Astrocyte (in vitro differentiated cells and primary cell): ENCODE measurements around the gene GPM6B. TPM values are rescaled to one million over a fixed set of nuclear protein-coding genes. Genes with fewer than 3 reads are reported as not detected.

ENCODE experiments used
- DNase-seq: peaks from one replicate; pipeline ENCODE4 v3.0.0-alpha.2; 2010; ENCODE audit warnings: low read depth
- FAIRE-seq: peaks from 2 replicates; lab custom pipeline; 2011; peaks lifted over from hg19 to GRCh38; lab: Jason Lieb, UNC
- H2AFZ ChIP-seq: 2 replicates; pipeline ENCODE4 v1.6.0; 2012; ENCODE audit warnings: low read depth, low read length, inconsistent platforms
- H3K27ac ChIP-seq: 2 replicates; pipeline ENCODE4 v1.5.1; 2011; ENCODE audit warnings: low read depth, low read length, inconsistent platforms
- H3K27me3 ChIP-seq: 2 replicates; pipeline ENCODE4 v1.6.0; 2011; ENCODE audit warnings: low read length, inconsistent platforms; ENCODE audit not compliant: insufficient read depth
- H3K36me3 ChIP-seq: 2 replicates; pipeline ENCODE4 v1.5.1; 2011; ENCODE audit warnings: low read length, inconsistent platforms; ENCODE audit not compliant: insufficient read depth
- H3K4me1 ChIP-seq: 2 replicates; pipeline ENCODE4 v1.5.1; 2011; ENCODE audit warnings: low read length, inconsistent platforms; ENCODE audit not compliant: insufficient read depth
- H3K4me2 ChIP-seq: 2 replicates; pipeline ENCODE4 v1.6.0; 2012; ENCODE audit warnings: low read length, inconsistent platforms
- H3K4me3 ChIP-seq: 2 replicates; pipeline ENCODE4 v1.5.1; 2011; ENCODE audit warnings: low read depth, mild to moderate bottlenecking, low read length, inconsistent platforms; ENCODE audit not compliant: insufficient read depth
- H3K79me2 ChIP-seq: 2 replicates; pipeline ENCODE4 v1.6.0; 2012; ENCODE audit warnings: mild to moderate bottlenecking, low read length, inconsistent platforms; ENCODE audit not compliant: insufficient read depth
- H3K9ac ChIP-seq: 2 replicates; pipeline ENCODE4 v1.6.0; 2012; ENCODE audit warnings: mild to moderate bottlenecking, low read length, inconsistent platforms
- H3K9me3 ChIP-seq: 2 replicates; pipeline ENCODE4 v1.5.1; 2012; ENCODE audit warnings: low read depth, mild to moderate bottlenecking, low read length, inconsistent platforms; ENCODE audit not compliant: insufficient read depth
- H4K20me1 ChIP-seq: 2 replicates; pipeline ENCODE4 v1.6.0; 2012; ENCODE audit warnings: low read length, inconsistent platforms; ENCODE audit not compliant: insufficient read depth
- H3K27ac Mint-ChIP-seq: one replicate; pipeline ENCODE4 v1.8.0; 2021; ENCODE audit warnings: mild to moderate bottlenecking, mixed read lengths; ENCODE audit not compliant: unreplicated experiment
- H3K27me3 Mint-ChIP-seq: one replicate; pipeline ENCODE4 v1.8.0; 2021; ENCODE audit warnings: low read depth, mixed read lengths; ENCODE audit not compliant: unreplicated experiment
- H3K36me3 Mint-ChIP-seq: one replicate; pipeline ENCODE4 v1.8.0; 2021; ENCODE audit warnings: low read depth, mixed read lengths; ENCODE audit not compliant: unreplicated experiment
- H3K4me1 Mint-ChIP-seq: one replicate; pipeline ENCODE4 v1.8.0; 2021; ENCODE audit warnings: low read depth, mixed read lengths; ENCODE audit not compliant: unreplicated experiment
- H3K4me3 Mint-ChIP-seq: one replicate; pipeline ENCODE4 v1.8.0; 2021; ENCODE audit warnings: mild to moderate bottlenecking, moderate library complexity, mixed read lengths; ENCODE audit not compliant: unreplicated experiment
- H3K9me3 Mint-ChIP-seq: one replicate; pipeline ENCODE4 v1.8.0; 2021; ENCODE audit warnings: mild to moderate bottlenecking, mixed read lengths; ENCODE audit not compliant: unreplicated experiment
- EZH2 ChIP-seq: IDR thresholded peaks from 2 replicates; pipeline ENCODE4 v1.6.1; 2012; ENCODE audit warnings: mild to moderate bottlenecking, low read length, inconsistent platforms; ENCODE audit not compliant: insufficient read depth
- total RNA-seq: library from RNA; stranded (reverse); gene quantifications from 2 replicates; pipeline ENCODE4 v1.2.1, GENCODE V29; 2021
- TF ChIP-seq, protein P1 (sequence below): IDR thresholded peaks from 2 replicates; pipeline ENCODE4 v1.5.1; 2011; ENCODE audit warnings: low read depth, mild to moderate bottlenecking, inconsistent platforms, low read length, moderate library complexity; ENCODE audit not compliant: insufficient read depth

The GPM6B gene
- total RNA-seq, 1 donor from 2014 or later: 21.5 TPM

DNA sequence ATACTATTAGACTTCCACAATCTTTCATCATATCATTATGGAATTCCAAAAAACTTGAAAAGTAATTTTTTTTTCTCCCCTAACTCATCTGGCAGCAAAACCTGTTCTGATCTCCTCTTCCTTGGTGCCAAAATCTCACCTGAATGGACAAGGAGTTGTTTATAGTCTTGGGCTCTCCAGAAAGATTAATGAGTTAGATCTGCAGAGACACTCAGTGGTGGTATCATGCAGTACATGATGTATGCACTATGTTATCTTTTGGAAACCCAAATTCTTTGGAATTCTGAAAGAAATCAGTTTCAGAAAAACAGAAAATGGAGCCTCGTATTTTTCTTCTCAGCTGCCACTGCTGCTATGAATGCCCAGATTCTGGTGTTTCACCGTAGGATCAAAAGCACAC is 11.7 kb downstream of the GPM6B start:
- TF ChIP-seq, protein P1, sequence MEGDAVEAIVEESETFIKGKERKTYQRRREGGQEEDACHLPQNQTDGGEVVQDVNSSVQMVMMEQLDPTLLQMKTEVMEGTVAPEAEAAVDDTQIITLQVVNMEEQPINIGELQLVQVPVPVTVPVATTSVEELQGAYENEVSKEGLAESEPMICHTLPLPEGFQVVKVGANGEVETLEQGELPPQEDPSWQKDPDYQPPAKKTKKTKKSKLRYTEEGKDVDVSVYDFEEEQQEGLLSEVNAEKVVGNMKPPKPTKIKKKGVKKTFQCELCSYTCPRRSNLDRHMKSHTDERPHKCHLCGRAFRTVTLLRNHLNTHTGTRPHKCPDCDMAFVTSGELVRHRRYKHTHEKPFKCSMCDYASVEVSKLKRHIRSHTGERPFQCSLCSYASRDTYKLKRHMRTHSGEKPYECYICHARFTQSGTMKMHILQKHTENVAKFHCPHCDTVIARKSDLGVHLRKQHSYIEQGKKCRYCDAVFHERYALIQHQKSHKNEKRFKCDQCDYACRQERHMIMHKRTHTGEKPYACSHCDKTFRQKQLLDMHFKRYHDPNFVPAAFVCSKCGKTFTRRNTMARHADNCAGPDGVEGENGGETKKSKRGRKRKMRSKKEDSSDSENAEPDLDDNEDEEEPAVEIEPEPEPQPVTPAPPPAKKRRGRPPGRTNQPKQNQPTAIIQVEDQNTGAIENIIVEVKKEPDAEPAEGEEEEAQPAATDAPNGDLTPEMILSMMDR: no peak
- TF ChIP-seq EZH2: no peak
- no peak overlapping the region for H3K9ac ChIP-seq
- H3K36me3 Mint-ChIP-seq: no peaks in the 10 kb centered on the region
- no peak overlapping the region for H3K27ac Mint-ChIP-seq
- no peaks in the 10 kb centered on the region for H3K9me3 Mint-ChIP-seq
- H3K9me3 ChIP-seq: no peaks in the 10 kb centered on the region
- no peaks in the 10 kb centered on the region for H3K4me1 ChIP-seq
- no peaks in the 10 kb centered on the region for H4K20me1 ChIP-seq
- no peaks in the 10 kb centered on the region for H3K79me2 ChIP-seq
- peak; percentile 62 for FAIRE-seq
- H3K4me3 ChIP-seq: no peak overlapping the region
- H3K27ac ChIP-seq: no peak overlapping the region
- H3K27me3 ChIP-seq: no peaks in the 10 kb centered on the region
- no peak overlapping the region for H3K4me2 ChIP-seq
- no peak overlapping the region for H2AFZ ChIP-seq
- H3K4me1 Mint-ChIP-seq: peaks cover 2% of the 10 kb centered on the region
- no peaks in the 10 kb centered on the region for H3K36me3 ChIP-seq
- no peak for DNase-seq
- H3K4me3 Mint-ChIP-seq: no peak overlapping the region
- no peaks in the 10 kb centered on the region for H3K27me3 Mint-ChIP-seq

DNA sequence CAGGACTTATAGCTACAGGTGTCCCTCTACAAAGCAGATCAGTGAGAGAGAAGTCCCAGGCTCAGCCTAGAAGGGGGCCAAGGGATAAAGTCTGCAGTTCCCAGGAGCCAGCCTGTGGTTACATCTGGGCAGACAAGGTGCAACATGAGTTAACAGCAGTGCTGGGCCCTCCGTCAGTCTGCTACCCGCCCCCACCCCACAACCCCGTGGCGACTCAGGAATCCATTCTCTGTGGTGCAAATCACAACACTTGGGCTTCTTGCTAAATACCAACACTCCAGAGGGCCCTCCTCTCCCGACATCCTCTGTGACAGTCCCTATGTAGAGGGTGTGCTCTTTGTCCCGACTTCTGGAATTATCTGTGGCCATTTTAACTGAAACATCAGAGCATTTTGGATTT is 13.8 kb downstream of the GPM6B start:
- Histone ChIP-seq H3K4me1 (no peaks in the 10 kb centered on the region), H3K27me3 (no peaks in the 10 kb centered on the region), H2AFZ (no peak overlapping the region), H3K9ac (no peak overlapping the region), H3K27ac (no peak overlapping the region), H4K20me1 (no peaks in the 10 kb centered on the region), H3K79me2 (no peaks in the 10 kb centered on the region), H3K4me2 (no peak overlapping the region), H3K36me3 (no peaks in the 10 kb centered on the region), H3K9me3 (no peaks in the 10 kb centered on the region), H3K4me3 (no peak overlapping the region)
- TF ChIP-seq, protein P1: no peak
- no peak for TF ChIP-seq EZH2
- Mint-ChIP-seq H3K27me3 (no peaks in the 10 kb centered on the region), H3K9me3 (peaks cover under 1% of the 10 kb centered on the region), H3K36me3 (no peaks in the 10 kb centered on the region), H3K4me3 (no peak overlapping the region), H3K4me1 (peaks cover 2% of the 10 kb centered on the region), H3K27ac (no peak overlapping the region)
- no peak for FAIRE-seq
- no peak for DNase-seq

DNA sequence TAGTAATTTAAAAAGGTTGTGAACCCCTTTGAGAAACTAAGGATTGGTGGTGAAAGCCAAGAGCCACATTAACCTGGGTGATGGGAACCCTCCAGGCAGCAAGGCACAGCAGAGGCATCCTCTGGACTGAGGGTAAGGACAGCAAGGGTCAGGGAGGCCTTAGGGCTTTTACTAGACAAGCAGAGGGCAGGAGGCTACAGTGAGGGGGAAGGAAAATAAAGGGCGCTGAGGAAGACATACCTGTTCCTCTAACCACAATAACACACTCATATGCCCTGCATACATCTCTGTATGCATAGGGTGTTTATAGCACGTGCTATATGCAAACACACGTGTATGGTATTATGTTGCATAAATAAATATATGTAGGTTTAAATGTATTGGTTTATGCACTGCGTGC is 18.7 kb downstream of the GPM6B start:
- Histone ChIP-seq H3K27ac (no peak overlapping the region), H3K9me3 (no peaks in the 10 kb centered on the region), H3K4me2 (no peak overlapping the region), H2AFZ (no peak overlapping the region), H3K27me3 (no peaks in the 10 kb centered on the region), H3K36me3 (no peaks in the 10 kb centered on the region), H3K9ac (no peak overlapping the region), H3K79me2 (no peaks in the 10 kb centered on the region), H4K20me1 (no peaks in the 10 kb centered on the region), H3K4me3 (no peak overlapping the region), H3K4me1 (no peaks in the 10 kb centered on the region)
- H3K36me3 Mint-ChIP-seq: no peaks in the 10 kb centered on the region
- FAIRE-seq: no peak
- H3K4me3 Mint-ChIP-seq: no peak overlapping the region
- H3K27me3 Mint-ChIP-seq: no peaks in the 10 kb centered on the region
- H3K4me1 Mint-ChIP-seq: peaks cover 2% of the 10 kb centered on the region
- no peak for DNase-seq
- no peak for TF ChIP-seq EZH2
- TF ChIP-seq, protein P1: no peak
- peaks cover 2% of the 10 kb centered on the region for H3K9me3 Mint-ChIP-seq
- H3K27ac Mint-ChIP-seq: no peak overlapping the region
